ENCODE measurements around the gene ANKRD13D. TPM values are rescaled to one million over a fixed set of nuclear protein-coding genes. Genes with fewer than 3 reads are reported as not detected.

ANKRD13D gene
- total and polyA plus RNA-seq, 2 of the 8 experiments (the other 6 are each of a cell fraction or from before 2014, with no cell fraction given), result 24.9 to 26.5 TPM

DNA sequence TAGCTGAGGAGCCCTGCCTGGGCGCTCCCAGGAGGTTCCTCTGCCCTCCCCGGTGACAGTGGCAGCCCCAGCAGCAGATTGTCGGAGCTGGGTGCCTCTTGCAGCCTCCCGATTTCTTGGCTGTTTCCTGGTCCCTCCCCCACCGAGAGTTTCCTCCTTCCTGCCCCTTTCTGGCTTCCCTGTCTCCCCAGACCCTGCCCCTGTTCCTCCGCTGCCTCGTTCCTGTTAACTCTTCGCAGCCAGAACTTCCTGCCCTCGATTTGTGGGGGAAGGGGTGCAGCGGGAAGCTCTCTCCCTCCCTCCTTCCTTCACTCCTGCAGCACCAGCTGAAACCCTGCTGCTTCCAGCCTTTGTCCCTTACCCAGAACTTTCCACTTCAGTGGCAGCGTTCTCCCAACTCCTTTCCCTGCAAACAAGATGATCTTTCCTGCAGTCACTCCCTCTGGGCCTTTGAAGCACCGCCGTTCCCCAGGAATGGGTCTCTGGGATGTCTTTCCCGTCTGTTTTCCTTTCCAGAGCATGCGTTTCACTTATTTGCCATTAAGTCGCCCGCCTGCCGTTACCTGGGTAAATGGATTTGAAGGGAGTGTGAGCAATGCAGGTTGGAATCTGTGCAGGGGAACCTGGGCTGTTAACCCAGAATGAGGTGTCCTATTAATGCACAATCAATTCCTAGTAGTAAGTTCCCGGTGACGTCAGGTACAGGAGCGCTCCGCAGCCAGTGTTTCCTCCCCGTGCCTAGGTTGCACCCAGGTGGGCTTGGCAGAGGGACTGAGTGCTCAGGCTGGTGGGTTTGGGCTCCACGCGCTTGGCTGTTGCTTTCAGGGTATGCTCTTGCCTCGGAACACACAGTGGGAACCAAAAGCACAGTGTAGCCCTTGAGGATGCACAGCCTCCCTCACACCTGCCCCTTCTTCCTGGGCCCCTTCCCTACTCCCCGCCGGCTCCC lies 18.6 kb upstream of the ANKRD13D start:
- H3K4ac ChIP-seq (replicated peaks; ENCODE audit: insufficient read length, low read depth, low read length), result no peak overlapping the region
- H3K36me3 ChIP-seq (ENCODE audit: control insufficient read depth in 2 of 4, insufficient read depth in 4 of 4, low read length in 3 of 4), result peaks cover 0 to 3% (median 0%) of the 10 kb centered on the region in 4 experiments; a peak in 2 of 8 replicates
- peak overlapping the region; percentile 50; the same call in 1 of the 2 replicates for H2BK15ac ChIP-seq (ENCODE audit: low read length)
- peak in 1 of 2 experiments; percentile 73 for DNase-seq (ENCODE audit: low read depth in 1 of 2, low spot score in 2 of 2)
- no peak overlapping the region for H2AFZ ChIP-seq (ENCODE audit: low read length)
- peak overlapping the region; percentile 2 for H4K5ac ChIP-seq (ENCODE audit: insufficient read length, low read depth, low read length)
- H3K9ac ChIP-seq (replicated peaks in 1 of 4; ENCODE audit: extremely low read depth in 1 of 4, low read depth in 3 of 4, low read length in 3 of 4), result no peak overlapping the region
- no peak overlapping the region; the same call in 1 of the 2 replicates for H4K8ac ChIP-seq (ENCODE audit: extremely low read depth, insufficient read depth, low read length)
- no peaks in the 10 kb centered on the region for H3K9me3 ChIP-seq (ENCODE audit: insufficient read depth in 2 of 2, low read depth in 1 of 2, low read length in 1 of 2)
- H4K91ac ChIP-seq (replicated peaks; ENCODE audit: insufficient read length, low read length), result peak overlapping the region; percentile 42
- peak overlapping the region; percentile 50 for H2BK5ac ChIP-seq (ENCODE audit: low read depth, low read length)
- peak overlapping the region; percentile 89; the same call in 1 of the 2 replicates for H2AK5ac ChIP-seq (ENCODE audit: low read depth, low read length)
- no peak overlapping the region for H3K56ac ChIP-seq (replicated peaks; ENCODE audit: insufficient read length, low read depth, low read length)
- peaks cover 0 to 78% of the 10 kb centered on the region in 2 experiments; a peak in 3 of 4 replicates for H3K79me2 ChIP-seq (ENCODE audit: control insufficient read depth in 1 of 2, insufficient read depth in 2 of 2, low read length in 2 of 2)
- ChIA-PET CTCF (ENCODE audit: partially characterized antibody) (interaction anchor here (0.8 to 13.0 kb wide), 9 partner anchors 8 to 217 kb away, joined by 3 to 186 read pairs (median 5); partner anchors contain the start of genes ANKRD13D and SSH3), POLR2A (ENCODE audit: partially characterized antibody) (interaction anchor here (0.8 to 4.2 kb wide), 8 partner anchors 9 to 176 kb away, joined by 3 to 20 read pairs (median 4); partner anchors contain the start of genes ANKRD13D and SSH3)
- peak overlapping the region; percentile 1; the same call in 1 of the 2 replicates for H2BK20ac ChIP-seq (ENCODE audit: low read length)
- H3K4me2 ChIP-seq (ENCODE audit: insufficient read depth in 1 of 2, low read depth in 2 of 2, low read length in 2 of 2), result peak overlapping the region; percentile 59 to 75
- H4K20me1 ChIP-seq (replicated peaks in 1 of 2; ENCODE audit: control insufficient read depth in 1 of 2, insufficient read depth in 2 of 2, low read length in 2 of 2), result peaks cover 15 to 33% of the 10 kb centered on the region in 2 experiments
- H2BK12ac ChIP-seq (ENCODE audit: low read depth, low read length), result peak overlapping the region; percentile 89; the same call in 1 of the 2 replicates
- H3K27me3 ChIP-seq (replicated peaks in 1 of 4; ENCODE audit: control insufficient read depth in 3 of 4, extremely low read depth in 1 of 4, insufficient read depth in 3 of 4, low read length in 3 of 4), result no peaks in the 10 kb centered on the region; a peak in 2 of 7 replicates
- WGBS, 2 experiments (ENCODE audit: extremely low coverage in 1 of 2, insufficient coverage in 1 of 2, insufficient read length in 1 of 2, insufficient replicate concordance in 2 of 2, low coverage in 1 of 2, low lambda C conversion rate in 2 of 2, missing lambda C conversion rate in 1 of 2), result 36% methylated on average over 28 of the region's 28 CpGs; no CpG with 5 or more reads in 1 of the 2 experiments
- no peak overlapping the region for H2BK120ac ChIP-seq (replicated peaks; ENCODE audit: low read depth, low read length)
- no peak overlapping the region for H3K23ac ChIP-seq (ENCODE audit: insufficient read length)
- H3K14ac ChIP-seq (ENCODE audit: insufficient read length), result no peak overlapping the region
- H3K18ac ChIP-seq (ENCODE audit: extremely low read depth, low read length), result peak overlapping the region; percentile 40; the same call in 1 of the 2 replicates
- peaks cover 22% of the 10 kb centered on the region for H3K79me1 ChIP-seq (ENCODE audit: low read depth, low read length)
- no peak for FAIRE-seq
- H3K23me2 ChIP-seq (ENCODE audit: low read depth, low read length), result peaks cover 4% of the 10 kb centered on the region
- H3K27ac ChIP-seq (ENCODE audit: low read depth, low read length), result 0 out of 2 replicates have a peak overlapping the region, but pooled peaks have one; percentile 10
- H3K4me1 ChIP-seq (replicated peaks in 1 of 4; ENCODE audit: control insufficient read depth in 3 of 4, insufficient read depth in 4 of 4, low read length in 3 of 4), result peaks cover 8 to 30% (median 27%) of the 10 kb centered on the region in 4 experiments
- peak overlapping the region in 2 of 4 experiments; percentile 19 to 38; a peak in 4 of 8 replicates for H3K4me3 ChIP-seq (ENCODE audit: extremely low read depth in 1 of 4, insufficient read depth in 2 of 4, low read depth in 3 of 4, low read length in 4 of 4)
- TF ChIP-seq POU5F1 (IDR thresholded peaks at IDR 0.05; ENCODE audit: low read depth, low read length), result no peak
- no peak for TF ChIP-seq CHD2 (IDR thresholded peaks at IDR 0.05; ENCODE audit: low read length)
